NCI-H82 (cell line): ENCODE data around the gene ESD.

Experiments used
- DNase-seq: peaks from one replicate; lab custom pipeline; 2025; lab: John Stamatoyannopoulos, UW

ESD gene

GRCh38 chr13:46745706-46746105, 51.3 kb downstream of the ESD start:
- no peak for DNase-seq

GRCh38 chr13:46745062-46745461, 51.9 kb downstream of the ESD start:
- DNase-seq: no peak

- DNase-seq: no peak
Observed at GRCh38 chr13:46743191-46743590, 53.8 kb downstream of the ESD start.

- no peak for DNase-seq
Observed at GRCh38 chr13:46739447-46740098, 57.4 kb downstream of the ESD start.

- no peak for DNase-seq
Observed at GRCh38 chr13:46738766-46739165, 58.2 kb downstream of the ESD start.

- no peak for DNase-seq
Observed at GRCh38 chr13:46738055-46738454, 58.9 kb downstream of the ESD start.

- DNase-seq: no peak
Observed at GRCh38 chr13:46736541-46737310, 60.2 kb downstream of the ESD start.

- no peak for DNase-seq
Observed at GRCh38 chr13:46735425-46735824, 61.5 kb downstream of the ESD start.

- no peak for DNase-seq
Observed at GRCh38 chr13:46731535-46731934, 65.4 kb downstream of the ESD start.

GRCh38 chr13:46728777-46729176, 68.2 kb downstream of the ESD start:
- peak; percentile 76 for DNase-seq

GRCh38 chr13:46726347-46726746, 70.6 kb downstream of the ESD start:
- no peak for DNase-seq
